Right kidney (tissue), 1 donor: Measurements from ENCODE around the gene CCDC6.
"Not testable (repeated sequence)": the region's sequence is repeated elsewhere in the genome, so short reads cannot be mapped to it uniquely, and the experiment has no call there.

Source experiments
- DNase-seq: peaks from one replicate; pipeline ENCODE4 v3.0.0-alpha.2; 2016

The CCDC6 gene

GRCh38 chr10:59907537-59907917, 1.2 kb upstream of the CCDC6 start:
- peak; percentile 15 for DNase-seq

DNA sequence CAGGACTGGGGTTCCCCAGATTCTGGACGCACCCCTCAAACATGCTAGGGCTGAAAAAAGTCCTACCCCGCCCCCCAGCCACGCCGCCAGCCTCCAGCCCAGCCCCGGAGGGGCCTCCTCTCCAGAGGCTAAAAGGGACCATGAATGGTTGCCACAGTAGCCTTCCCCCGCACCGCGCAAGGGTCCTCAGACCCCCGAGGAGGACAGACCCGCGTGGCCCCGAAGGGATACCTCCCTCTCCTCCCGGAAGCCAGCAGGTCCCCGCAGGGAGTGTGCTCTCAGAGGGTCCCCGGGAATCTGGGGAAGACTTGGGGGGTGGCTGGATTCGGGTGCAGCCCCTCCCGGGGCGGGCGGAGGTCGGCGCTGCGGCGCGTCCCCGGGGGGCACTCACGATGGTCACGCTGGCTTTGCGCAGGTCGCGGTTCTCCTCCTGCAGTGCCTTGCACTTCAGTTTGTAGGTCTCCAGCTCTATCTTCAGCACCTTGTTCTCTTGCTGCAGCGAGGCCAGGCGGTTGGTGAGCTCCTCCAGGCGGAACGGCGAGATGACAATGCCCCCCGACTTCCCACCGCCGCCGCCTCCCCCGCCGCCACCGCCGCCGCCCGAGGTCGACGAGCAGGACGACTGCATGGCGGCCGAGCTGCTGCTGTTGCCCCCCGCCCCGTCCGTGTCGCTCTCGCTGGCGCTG, 482 bp downstream of the CCDC6 start:
- DNase-seq, result peak; percentile 73

- DNase-seq, result peak; percentile 71
Measured at GRCh38 chr10:59905066-59905730, 1.2 kb downstream of the CCDC6 start.

- no peak for DNase-seq
Measured at GRCh38 chr10:59904426-59905065, 1.8 kb downstream of the CCDC6 start.

GRCh38 chr10:59903871-59904270, 2.5 kb downstream of the CCDC6 start:
- no peak for DNase-seq

DNA sequence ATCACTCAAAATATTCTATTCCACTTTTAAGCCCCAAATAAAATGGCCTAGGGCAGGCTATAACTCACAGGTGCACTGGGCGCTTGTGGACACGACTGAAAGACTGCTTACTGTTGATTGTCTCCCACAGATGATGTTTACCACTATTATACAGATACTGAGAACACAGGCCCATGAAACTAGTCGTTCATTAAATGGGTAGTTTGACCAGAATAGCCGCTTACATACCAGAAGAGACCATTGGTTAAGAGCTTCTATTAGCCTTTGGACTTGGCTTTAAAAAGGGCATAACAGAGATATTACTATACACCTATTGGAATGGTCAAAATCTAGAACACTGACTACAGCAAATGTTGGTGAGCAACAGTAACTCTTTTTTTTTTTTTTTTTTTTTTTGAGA, 4.3 kb downstream of the CCDC6 start:
- no peak for DNase-seq

GRCh38 chr10:59901470-59901869, 4.9 kb downstream of the CCDC6 start:
- DNase-seq, result no peak

DNA sequence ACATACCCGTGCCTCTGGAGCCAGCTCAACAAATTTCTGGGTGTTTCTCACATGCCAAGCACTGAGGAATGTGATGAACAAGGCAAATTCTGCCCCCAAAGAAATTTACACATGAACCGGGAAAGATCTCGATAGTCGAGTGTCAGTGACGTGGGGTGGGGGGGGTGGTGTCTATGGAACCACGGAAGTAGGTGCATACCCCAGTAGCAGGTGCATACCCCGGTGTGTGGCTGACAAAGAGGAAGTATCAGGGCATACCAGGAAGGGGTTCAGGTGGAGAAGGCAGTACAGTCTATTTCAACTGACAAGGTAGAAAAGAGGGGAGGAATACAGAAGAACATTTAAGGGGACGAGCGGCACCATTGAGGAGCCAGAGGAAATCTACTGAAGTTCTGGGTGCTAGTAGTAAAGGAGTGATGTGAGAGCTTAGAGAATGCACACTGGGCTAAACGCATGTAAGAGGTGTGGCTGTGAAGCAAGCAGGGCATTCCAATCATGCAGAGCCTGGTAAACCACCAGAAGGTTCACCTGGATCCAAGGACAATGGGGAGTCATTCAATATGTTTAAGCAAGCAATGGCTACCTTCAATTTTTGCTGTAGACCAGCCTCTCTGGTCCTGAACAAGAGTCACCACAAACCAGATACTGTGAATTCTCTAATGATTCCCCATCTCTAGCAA, 6.2 kb downstream of the CCDC6 start:
- no peak for DNase-seq

DNA sequence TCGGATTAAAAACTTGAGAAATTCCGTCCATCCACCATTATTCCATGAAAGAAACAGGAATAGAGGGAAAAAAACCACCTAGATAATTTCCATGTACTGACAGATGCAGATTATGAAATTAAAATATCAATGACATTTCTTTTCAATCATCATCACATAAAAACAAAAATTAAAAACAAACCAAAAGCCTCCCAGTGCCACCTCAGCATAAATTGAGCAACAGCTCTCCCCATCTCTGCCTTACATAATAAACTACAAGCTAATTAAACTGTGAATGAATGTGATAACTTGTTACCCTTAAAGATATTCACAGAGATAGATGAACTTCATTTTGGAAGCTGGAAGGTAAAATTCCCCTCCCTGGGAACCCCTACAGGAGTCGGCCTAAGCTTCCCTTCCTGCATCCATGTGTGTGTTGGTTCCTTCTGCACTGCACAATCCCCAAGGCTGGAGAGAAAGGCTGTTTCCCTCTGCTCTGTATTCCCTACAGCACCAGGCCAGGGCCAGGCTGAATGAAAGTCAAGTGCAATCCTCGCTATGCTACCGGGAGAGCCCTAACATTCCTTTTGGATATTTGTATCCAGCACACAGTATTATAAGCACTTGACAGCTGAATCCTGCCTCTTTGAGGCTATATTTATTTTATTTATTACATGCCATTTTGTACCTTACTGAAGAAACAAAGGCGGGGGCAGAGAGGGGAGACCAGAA, 8.1 kb downstream of the CCDC6 start:
- DNase-seq, result no peak

- DNase-seq, result no peak
Measured at GRCh38 chr10:59896191-59896590, 10.2 kb downstream of the CCDC6 start.

- DNase-seq, result no peak
Measured at GRCh38 chr10:59895629-59896116, 10.7 kb downstream of the CCDC6 start.

DNA sequence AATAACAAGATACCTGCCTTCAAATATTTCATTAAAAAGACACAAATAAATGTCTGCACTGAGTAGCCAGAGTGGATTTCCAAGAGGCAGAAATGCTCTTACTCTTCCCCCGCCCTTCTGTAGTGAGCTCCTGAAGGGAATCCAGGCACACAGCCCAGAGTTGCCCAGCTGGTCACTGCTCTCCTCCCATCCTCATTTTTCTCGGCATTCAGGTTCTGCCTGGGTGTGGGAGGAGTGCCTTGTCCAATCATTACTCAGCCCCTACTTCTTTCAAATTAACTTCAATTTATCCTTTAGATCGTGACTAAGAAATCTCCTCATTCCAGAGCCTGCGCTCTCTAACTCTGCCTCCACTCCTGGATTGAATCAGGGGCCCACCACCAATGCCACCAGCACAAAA, 12.2 kb downstream of the CCDC6 start:
- no peak for DNase-seq

DNA sequence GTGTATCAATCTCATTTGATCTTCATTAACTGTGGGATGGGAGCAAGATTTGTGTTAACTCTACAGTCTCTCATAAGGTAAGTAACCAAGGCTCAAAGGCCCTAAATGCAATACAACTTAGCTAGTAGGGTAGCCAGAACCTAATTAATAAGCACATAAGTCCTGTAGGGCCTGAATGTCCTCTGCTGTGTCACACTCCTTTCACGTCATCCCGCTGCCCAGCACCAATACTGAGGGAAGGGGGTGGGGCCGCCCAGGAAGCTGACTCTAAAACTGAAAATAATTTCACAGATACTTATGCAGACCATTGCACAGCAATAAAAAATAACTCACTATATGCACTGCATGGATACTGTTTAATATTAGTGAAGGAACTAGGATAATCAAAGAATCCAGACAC, 13.7 kb downstream of the CCDC6 start:
- DNase-seq, result no peak

DNA sequence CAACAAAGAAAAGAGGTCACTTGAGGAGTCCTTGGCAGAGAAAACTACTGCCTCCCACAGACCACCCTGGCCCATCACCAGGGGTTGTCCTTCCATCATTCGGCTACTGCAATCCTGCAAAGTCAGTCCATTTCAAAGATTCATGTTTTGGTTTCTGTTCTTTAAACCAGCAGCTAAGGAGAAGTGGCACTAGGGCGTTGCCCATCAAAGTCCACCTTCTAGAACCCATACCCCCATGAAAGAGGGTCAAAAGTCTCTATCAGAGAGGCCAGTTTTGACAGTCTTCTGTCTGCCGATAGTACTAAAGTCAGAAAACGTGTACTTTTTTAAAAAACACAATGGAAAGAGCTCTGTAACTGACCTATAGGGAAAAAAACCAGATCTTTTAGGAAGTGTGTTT, 14.4 kb downstream of the CCDC6 start:
- no peak for DNase-seq

DNA sequence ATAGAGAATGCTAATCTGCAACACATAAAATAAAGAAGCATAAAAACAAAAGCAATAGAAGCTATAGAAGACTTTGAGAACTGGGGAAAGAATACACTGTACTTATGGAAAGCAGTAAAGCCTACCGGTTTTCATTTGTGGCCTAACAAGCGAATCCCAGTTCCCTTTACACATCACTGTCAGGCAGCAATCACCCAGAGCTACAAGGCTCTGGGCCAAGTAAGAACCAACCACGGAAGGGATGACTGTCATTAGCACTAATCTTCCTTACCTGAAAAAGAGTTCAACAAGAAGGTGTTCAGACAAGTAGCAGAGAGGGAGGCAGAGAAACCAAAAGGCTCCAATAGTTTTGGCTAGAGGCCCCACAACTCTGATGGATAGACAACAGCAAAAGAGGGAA, 15.0 kb downstream of the CCDC6 start:
- no peak for DNase-seq

DNA sequence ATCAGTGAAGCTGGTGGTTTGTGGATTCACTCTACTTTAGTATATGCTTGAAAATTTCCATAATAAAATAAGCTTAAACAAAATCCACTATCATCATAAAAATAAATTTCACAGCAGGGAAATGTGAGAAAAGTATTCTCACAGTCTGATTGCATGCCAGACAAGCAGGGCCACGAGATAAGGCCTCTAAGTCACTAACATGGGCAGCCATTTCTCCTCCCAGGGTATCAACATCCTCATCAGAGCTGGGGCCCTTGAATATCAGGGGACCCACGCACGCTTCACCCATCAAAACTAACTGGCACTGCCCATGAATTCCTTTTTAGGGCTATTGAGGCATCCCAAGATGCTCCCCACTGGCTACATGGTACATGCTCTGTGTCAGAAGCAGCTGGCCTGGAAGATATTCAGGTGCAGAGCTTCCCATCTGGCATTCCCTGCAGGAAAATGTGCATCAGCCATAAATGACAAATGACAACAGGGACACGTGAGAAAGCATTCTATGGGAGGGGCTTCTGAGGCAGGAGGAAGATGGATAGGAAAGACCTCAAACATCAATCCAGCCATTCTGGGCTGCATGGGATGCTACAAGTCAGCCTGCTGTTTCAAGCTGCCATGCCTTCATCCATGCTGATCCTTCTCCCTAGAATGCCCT, 17.4 kb downstream of the CCDC6 start:
- no peak for DNase-seq

GRCh38 chr10:59887972-59888640, 18.2 kb downstream of the CCDC6 start:
- no peak for DNase-seq

- no peak for DNase-seq
Measured at GRCh38 chr10:59887006-59887405, 19.4 kb downstream of the CCDC6 start.

DNA sequence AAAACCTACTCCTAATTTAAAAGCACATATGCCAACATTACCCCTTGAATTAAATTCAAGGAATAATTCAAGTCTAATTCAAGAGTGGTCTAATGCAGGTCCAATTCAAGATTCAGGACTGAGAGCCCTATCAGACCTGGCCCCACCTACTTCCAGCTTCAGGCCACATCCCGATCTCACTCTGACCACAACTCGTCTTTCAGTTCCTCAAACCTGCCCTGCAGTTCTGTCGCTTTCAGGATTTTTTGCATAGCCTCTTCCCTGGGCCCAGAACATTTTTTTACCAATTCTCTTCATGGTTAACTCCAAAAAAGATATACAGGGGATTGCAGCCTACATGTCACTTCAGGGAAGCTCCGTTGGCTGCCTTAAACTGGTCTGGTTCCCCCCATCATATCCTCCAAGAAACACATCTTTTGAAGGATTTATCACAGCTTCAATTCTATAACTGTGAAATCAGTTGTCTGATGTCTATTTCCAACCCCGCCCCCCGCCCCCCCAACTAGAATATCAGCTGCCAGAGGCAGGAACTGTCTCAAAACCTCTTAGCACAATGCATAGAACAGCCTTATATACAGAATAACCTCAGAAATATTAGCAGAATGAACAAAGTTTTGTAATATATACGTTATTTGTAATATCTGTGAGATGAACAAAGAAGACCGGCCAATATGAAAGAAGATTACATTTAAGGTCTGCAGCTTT, 20.8 kb downstream of the CCDC6 start:
- DNase-seq, result no peak

GRCh38 chr10:59884893-59885292, 21.5 kb downstream of the CCDC6 start:
- DNase-seq, result not testable (repeated sequence)

GRCh38 chr10:59881640-59882039, 24.7 kb downstream of the CCDC6 start:
- no peak for DNase-seq
